ENCODE data around the gene CUL2.

GRCh38 chr10:34966451-34966850, 123.7 kb downstream of the CUL2 start:
- TF ChIP-seq CTCF (IDR thresholded peaks at IDR 0.05) (no peak), POLR2A (IDR thresholded peaks at IDR 0.05) (no peak)
